HL-60 (cell line): ENCODE measurements around the gene MYO7A.

Experiments
- CTCF ChIP-seq: IDR thresholded peaks from one replicate; pipeline ENCODE4 v1.5.1; 2011; ENCODE audit warnings: low read length, control low read depth, inconsistent platforms; ENCODE audit not compliant: insufficient read depth
- GABPA ChIP-seq: IDR thresholded peaks from 2 replicates; pipeline ENCODE4 v1.6.1; 2012; ENCODE audit warnings: low read depth
- POLR2AphosphoS5 ChIP-seq: IDR thresholded peaks from 2 replicates; pipeline ENCODE4 v1.6.1; 2012; ENCODE audit warnings: low read depth
- TF ChIP-seq, protein P1 (sequence below): IDR thresholded peaks from 2 replicates; pipeline ENCODE4 v1.6.1; 2012; ENCODE audit warnings: low read depth; ENCODE audit not compliant: insufficient replicate concordance

DNA sequence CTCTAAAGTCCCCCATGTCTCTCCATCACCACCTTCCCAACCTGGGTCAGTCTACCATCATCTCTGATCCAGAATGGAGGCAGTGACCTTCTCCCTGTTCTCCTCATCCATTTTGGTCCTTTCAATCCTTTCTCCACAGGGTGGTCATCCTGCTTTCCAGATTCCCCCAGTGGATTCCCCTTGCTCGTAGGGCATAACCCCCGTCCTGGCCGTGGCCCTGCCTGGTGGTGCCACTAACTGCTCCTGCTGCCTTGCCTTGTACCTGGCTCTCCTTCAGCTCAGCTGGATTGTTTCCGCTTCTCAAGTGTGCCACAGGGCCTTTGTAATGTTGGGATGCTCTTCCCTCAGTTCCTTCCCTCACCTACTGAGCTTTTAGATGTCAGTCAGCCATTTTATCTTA, 81.6 kb downstream of the MYO7A start:
- TF ChIP-seq POLR2AphosphoS5 (no peak), CTCF (no peak), GABPA (no peak)
- TF ChIP-seq, protein P1, sequence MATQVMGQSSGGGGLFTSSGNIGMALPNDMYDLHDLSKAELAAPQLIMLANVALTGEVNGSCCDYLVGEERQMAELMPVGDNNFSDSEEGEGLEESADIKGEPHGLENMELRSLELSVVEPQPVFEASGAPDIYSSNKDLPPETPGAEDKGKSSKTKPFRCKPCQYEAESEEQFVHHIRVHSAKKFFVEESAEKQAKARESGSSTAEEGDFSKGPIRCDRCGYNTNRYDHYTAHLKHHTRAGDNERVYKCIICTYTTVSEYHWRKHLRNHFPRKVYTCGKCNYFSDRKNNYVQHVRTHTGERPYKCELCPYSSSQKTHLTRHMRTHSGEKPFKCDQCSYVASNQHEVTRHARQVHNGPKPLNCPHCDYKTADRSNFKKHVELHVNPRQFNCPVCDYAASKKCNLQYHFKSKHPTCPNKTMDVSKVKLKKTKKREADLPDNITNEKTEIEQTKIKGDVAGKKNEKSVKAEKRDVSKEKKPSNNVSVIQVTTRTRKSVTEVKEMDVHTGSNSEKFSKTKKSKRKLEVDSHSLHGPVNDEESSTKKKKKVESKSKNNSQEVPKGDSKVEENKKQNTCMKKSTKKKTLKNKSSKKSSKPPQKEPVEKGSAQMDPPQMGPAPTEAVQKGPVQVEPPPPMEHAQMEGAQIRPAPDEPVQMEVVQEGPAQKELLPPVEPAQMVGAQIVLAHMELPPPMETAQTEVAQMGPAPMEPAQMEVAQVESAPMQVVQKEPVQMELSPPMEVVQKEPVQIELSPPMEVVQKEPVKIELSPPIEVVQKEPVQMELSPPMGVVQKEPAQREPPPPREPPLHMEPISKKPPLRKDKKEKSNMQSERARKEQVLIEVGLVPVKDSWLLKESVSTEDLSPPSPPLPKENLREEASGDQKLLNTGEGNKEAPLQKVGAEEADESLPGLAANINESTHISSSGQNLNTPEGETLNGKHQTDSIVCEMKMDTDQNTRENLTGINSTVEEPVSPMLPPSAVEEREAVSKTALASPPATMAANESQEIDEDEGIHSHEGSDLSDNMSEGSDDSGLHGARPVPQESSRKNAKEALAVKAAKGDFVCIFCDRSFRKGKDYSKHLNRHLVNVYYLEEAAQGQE, result no peak
